ENCODE results near the gene C18orf63. TPM values are rescaled to one million over a fixed set of nuclear protein-coding genes. Genes with fewer than 3 reads are reported as not detected.
"Not testable (repeated sequence)": the region's sequence is repeated elsewhere in the genome, so short reads cannot be mapped to it uniquely, and the experiment has no call there.

C18orf63 gene
- total RNA-seq, 1 experiment from 2014 or later: not detected

- H3K27me3 ChIP-seq (ENCODE audit: insufficient read depth, low read length); H4K20me1 ChIP-seq (ENCODE audit: insufficient read depth); H3K79me2 ChIP-seq (ENCODE audit: insufficient read depth, low read length); BruUV-seq (replicated peaks); CTCF ChIA-PET; H3K9me3 ChIP-seq (ENCODE audit: control insufficient read depth in 1 of 2, insufficient read depth in 1 of 2, low read depth in 1 of 2, low read length in 2 of 2); H3K4me3 ChIP-seq (replicated peaks in 1 of 2; ENCODE audit: low read depth in 1 of 2, low read length in 2 of 2); ATAC-seq; H3K4me2 ChIP-seq (ENCODE audit: low read length); DNase-seq (ENCODE audit: low read depth, low spot score); H2AFZ ChIP-seq (ENCODE audit: low read depth, low read length, poor library complexity, severe bottlenecking); H3K36me3 ChIP-seq (ENCODE audit: control insufficient read depth in 1 of 2, insufficient read depth in 2 of 2, low read length in 2 of 2); H3K9me2 ChIP-seq (ENCODE audit: insufficient read depth); H3K27ac ChIP-seq (ENCODE audit: low read depth, low read length); POLR2A ChIA-PET; RAD21 ChIA-PET (ENCODE audit: low non-redundant PET in 1 of 2, low total read pairs in 2 of 2, uncharacterized antibody in 2 of 2, unreplicated experiment in 2 of 2); H3K9ac ChIP-seq (ENCODE audit: low read length): not testable (repeated sequence)
- intact Hi-C loops (cut with micrococcal nuclease): loop anchor here (5.0 kb wide), 1 partner anchor 199 kb away; no protein-coding TSS in a partner anchor
- peaks cover 7 to 19% of the 10 kb centered on the region in 2 experiments; a peak in 3 of 4 replicates for H3K4me1 ChIP-seq (ENCODE audit: control insufficient read depth in 1 of 2, insufficient read depth in 2 of 2, low read length in 2 of 2)
Observed at GRCh38 chr18:74292982-74293381, 22.7 kb upstream of the C18orf63 start.

- Histone ChIP-seq H3K4me1 (ENCODE audit: control insufficient read depth in 1 of 2, insufficient read depth in 2 of 2, low read length in 2 of 2) (peaks cover 7 to 19% of the 10 kb centered on the region in 2 experiments; a peak in 3 of 4 replicates), H3K9ac (ENCODE audit: low read length) (no peak overlapping the region), H3K9me3 (ENCODE audit: control insufficient read depth in 1 of 2, insufficient read depth in 1 of 2, low read depth in 1 of 2, low read length in 2 of 2) (0 out of 4 replicates have a peak, but pooled peaks cover 0 to 3% of the 10 kb centered on the region in 2 experiments), H3K36me3 (ENCODE audit: control insufficient read depth in 1 of 2, insufficient read depth in 2 of 2, low read length in 2 of 2) (no peaks in the 10 kb centered on the region), H4K20me1 (ENCODE audit: insufficient read depth) (no peaks in the 10 kb centered on the region), H3K9me2 (ENCODE audit: insufficient read depth) (no peaks in the 10 kb centered on the region), H3K4me3 (replicated peaks in 1 of 2; ENCODE audit: low read depth in 1 of 2, low read length in 2 of 2) (no peak overlapping the region), H3K79me2 (ENCODE audit: insufficient read depth, low read length) (no peaks in the 10 kb centered on the region), H2AFZ (ENCODE audit: low read depth, low read length, poor library complexity, severe bottlenecking) (no peak overlapping the region), H3K4me2 (ENCODE audit: low read length) (no peak overlapping the region), H3K27me3 (ENCODE audit: insufficient read depth, low read length) (no peaks in the 10 kb centered on the region), H3K27ac (ENCODE audit: low read depth, low read length) (no peak overlapping the region)
- POLR2A ChIA-PET: no interaction called here
- TF ChIP-seq POLR2A (IDR thresholded peaks at IDR 0.05; ENCODE audit: borderline replicate concordance, extremely low read depth, insufficient read depth, insufficient read length): no peak
- no peak for TF ChIP-seq EGR1 (IDR thresholded peaks at IDR 0.05; ENCODE audit: low read depth)
- TF ChIP-seq SP1 (IDR thresholded peaks at IDR 0.05; ENCODE audit: low read depth): no peak
- TF ChIP-seq POLR2AphosphoS5 (IDR thresholded peaks at IDR 0.05; ENCODE audit: low read depth, low read length): no peak
- no peak for TF ChIP-seq SIN3A (IDR thresholded peaks at IDR 0.05; ENCODE audit: low read depth)
- TF ChIP-seq EZH2 (IDR thresholded peaks at IDR 0.05): no peak
- TF ChIP-seq ZFX (IDR thresholded peaks at IDR 0.05): no peak
- ATAC-seq: no peak
- CTCF ChIA-PET: no interaction called here
- intact Hi-C loops (cut with micrococcal nuclease): loop anchor here (5.0 kb wide), 1 partner anchor 198 kb away; no protein-coding TSS in a partner anchor
- no TSS peak for BruUV-seq (replicated peaks)
- RAD21 ChIA-PET (ENCODE audit: low non-redundant PET in 1 of 2, low total read pairs in 2 of 2, uncharacterized antibody in 2 of 2, unreplicated experiment in 2 of 2): no interaction called here
- no peak for DNase-seq (ENCODE audit: low read depth, low spot score)
Observed at GRCh38 chr18:74294526-74294925, 21.1 kb upstream of the C18orf63 start.

Measured in HCT116 (cell line).